Psoas muscle (tissue), 8 donors: ENCODE measurements around the gene POC5. TPM values are rescaled to one million over a fixed set of nuclear protein-coding genes. Genes with fewer than 3 reads are reported as not detected.

Experiments used
- ATAC-seq, 4 donors: fragments of 200-7000 bp; cut with Tn5 transposase; one replicate each; pipeline ENCODE4 v1.9.1; 2020; ENCODE audit warnings: moderate library complexity in 3 of 4, mild to moderate bottlenecking in 2 of 4
- DNase-seq, 2 donors: peaks; one replicate each; pipeline ENCODE4 v3.0.0-alpha.2; 2020
- H3K27ac ChIP-seq: fragments of 200-600 bp; one replicate; pipeline ENCODE4 v1.8.0; 2022
- H3K27me3 ChIP-seq, 3 donors: fragments of 200-600 bp in 1 of 3; one replicate each; pipeline versions ENCODE4 v1.6.1 to v1.8.0; 2013 to 2022; ENCODE audit warnings: low read length in 2 of 3, mild to moderate bottlenecking in 2 of 3, moderate library complexity in 1 of 3; ENCODE audit not compliant: insufficient read depth in 3 of 3
- H3K36me3 ChIP-seq, 2 donors: fragments of 200-600 bp in 1 of 2; one replicate each; pipeline versions ENCODE4 v1.6.1 to v1.8.0; 2013 to 2022; ENCODE audit warnings: low read depth in 1 of 2, mild to moderate bottlenecking in 1 of 2, moderate library complexity in 1 of 2; ENCODE audit not compliant: insufficient read depth in 1 of 2
- H3K4me1 ChIP-seq: fragments of 200-600 bp; one replicate; pipeline ENCODE4 v1.8.0; 2022
- H3K4me3 ChIP-seq: fragments of 200-600 bp; one replicate; pipeline ENCODE4 v1.8.0; 2022; ENCODE audit warnings: mild to moderate bottlenecking
- H3K9me3 ChIP-seq: fragments of 200-600 bp; one replicate; pipeline ENCODE4 v1.8.0; 2022
- CTCF ChIP-seq: fragments of 200-600 bp; IDR thresholded peaks from one replicate; pipeline ENCODE4 v1.8.0; 2022; ENCODE audit warnings: antibody characterized with exemption
- WGBS, 3 donors: extraction: QIAGEN DNeasy Blood & Tissue Kit; methylation state at CpG; one replicate each; pipeline versions ENCODE4 v1.1.6 to v1.1.7; 2013; 5-methylcytosine and 5-hydroxymethylcytosine counted together
- intact Hi-C, 2 donors: fragments of 100-400 bp; cut with DNase I; formaldehyde crosslinking; loops; one replicate each; pipeline versions ENCODE4 v1.11.0 to v1.14.2; 2022
- long read RNA-seq, 2 donors: library from polyadenylated mRNA; unstranded; transcript quantifications; one replicate each; pipeline ENCODE4 v2.0.0, GENCODE V29; 2021
- polyA plus RNA-seq, 3 donors: library from polyadenylated mRNA; stranded (reverse); fragments of 200-250 nt; gene quantifications; one replicate each; pipeline ENCODE4 v1.2.3, GENCODE V29; 2013
- total RNA-seq, 4 donors: library from RNA; stranded (reverse); fragmentation: NEBNext Ultra II Directional in 2 of 4; extraction: Animal tissue kit (Norgen Biotek cat#: 25700) in 2 of 4; gene quantifications; one replicate each; pipeline versions ENCODE4 v1.2.1 to v1.2.4, GENCODE V29; 2021 to 2023
- donor health status: healthy with polysubstance abuse.
- donor health status: DM: no; HTN: no; CAD: no; lungs with moderate emphysema.
- donor health status: Bipolar disorder and iron deficiency.
- donor health status: healthy.
- donor health status: DM: yes; HTN: yes; CAD: no.
- donor health status: DM: no; HTN: no; CAD: no.
- donor health status: DM: no; HTN: no; CAD: no.
- donor health status: DM: yes; HTN: yes; CAD: no.

POC5 gene
- total RNA-seq (1 to 10 TPM; 3.3 to 4.5 (median 3.5) TPM), polyA plus RNA-seq (1 to 10 TPM; 4.0 to 7.1 (median 4.8) TPM)
- long read RNA-seq, donor 1: 0 reads
- long read RNA-seq, donor 2, partial matches to known transcripts: 0 of 2 reads
- long read RNA-seq, donor 2, other reads (novel, unspliced or antisense): 1 of 2 reads

DNA sequence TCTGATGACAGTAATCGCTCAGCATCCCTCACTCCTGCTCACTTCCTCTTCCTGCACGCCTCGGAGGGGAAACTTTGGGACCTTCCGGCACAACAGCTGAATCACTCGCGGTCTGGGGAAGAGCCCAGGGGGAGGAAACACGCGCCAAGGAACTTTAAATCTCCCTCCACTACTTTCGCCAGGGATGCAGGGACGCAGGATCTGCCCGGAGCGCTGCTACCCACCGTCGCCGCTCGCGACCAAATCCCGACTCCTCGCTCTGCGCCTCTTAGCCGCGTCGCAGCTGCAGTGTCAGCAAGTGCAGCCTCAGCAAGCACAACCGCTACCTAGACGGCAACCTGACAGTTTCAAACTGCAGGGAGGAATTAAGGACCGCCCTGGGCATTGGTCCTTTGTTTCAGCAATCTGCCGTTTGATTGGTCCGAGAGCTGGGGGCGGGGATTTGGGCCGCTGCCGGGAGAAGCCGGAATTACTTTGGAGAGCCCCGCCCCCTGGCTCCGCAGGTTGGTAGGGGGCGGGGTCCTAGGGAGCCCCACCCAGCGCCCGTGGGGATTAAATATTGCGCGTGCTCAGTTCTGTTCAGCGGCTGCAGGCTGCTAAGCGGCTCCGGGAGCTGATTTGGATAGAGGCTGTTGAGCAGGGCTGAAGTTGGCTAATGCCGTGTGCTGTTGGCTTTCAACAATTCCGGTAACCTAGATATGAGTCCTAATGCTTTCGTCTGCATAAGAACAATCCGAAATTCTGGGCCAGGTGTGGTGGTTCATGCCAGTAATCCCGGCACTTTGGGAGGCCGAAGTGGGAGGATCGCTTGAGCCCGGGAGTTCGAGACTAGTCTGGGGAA, at the start of gene POC5:
Gene POC5 (minus strand): TSS at position 356 of the 841 bp plus-strand sequence. CDS start 4,500 bp downstream, outside the sequence.
- ATAC-seq (peak; percentile 98 to 99 (median 98)), DNase-seq (peak; percentile 96 to 98)
- H3K4me3 ChIP-seq: peak within 1 kb of the TSS; percentile 78
- no peaks in the 10 kb centered on the region for H3K27me3 ChIP-seq
- peak within 1 kb of the TSS; percentile 88 for H3K27ac ChIP-seq
- H3K9me3 ChIP-seq: no peaks in the 10 kb centered on the region
- no peak for TF ChIP-seq CTCF
- H3K36me3 ChIP-seq: peaks cover 0 to 15% of the 10 kb centered on the region in 2 donors
- intact Hi-C loops: loop anchor here in 1 of 2 donors (5.0 kb wide), 1 partner anchor 1775 kb away; the partner anchor contains the start of gene WDR41
- 8 to 10% (median 9%) methylated on average over 49 to 51 of the region's 51 CpGs for WGBS, 3 donors
- no peaks in the 10 kb centered on the region for H3K4me1 ChIP-seq

- no peak for ATAC-seq
- no peak for DNase-seq
- Histone ChIP-seq H3K4me3 (no peak overlapping the region), H3K9me3 (peaks cover under 1% of the 10 kb centered on the region), H3K36me3 (no peaks in the 10 kb centered on the region), H3K27me3 (peaks cover 0 to 4% (median 0%) of the 10 kb centered on the region in 3 donors), H3K27ac (no peak overlapping the region), H3K4me1 (no peaks in the 10 kb centered on the region)
- 83% methylated on average over 5 of the region's 5 CpGs for WGBS, 3 donors
- intact Hi-C loops: no loop called here
- TF ChIP-seq CTCF: no peak
Measured at GRCh38 chr5:75758116-75758515, 40.9 kb upstream of the POC5 start.

DNA sequence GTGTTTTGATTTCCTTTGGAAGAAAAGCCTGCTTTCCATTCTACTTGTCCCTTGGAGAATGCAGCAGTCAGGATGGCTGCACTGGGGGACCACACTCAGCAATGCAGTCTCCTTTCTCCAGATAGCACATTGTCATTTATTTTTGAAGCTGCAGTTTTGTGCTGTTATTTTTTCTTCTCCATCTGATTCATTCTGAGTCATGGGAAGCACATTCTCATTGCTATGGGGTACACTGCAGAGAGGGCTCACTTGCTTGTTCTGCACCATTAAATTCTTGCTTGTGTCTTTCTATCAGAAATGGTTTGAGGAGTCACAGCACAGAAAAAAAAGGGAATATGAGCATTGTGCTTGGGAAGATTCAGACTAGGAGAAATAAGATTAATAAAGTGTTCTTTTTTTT, 39.7 kb upstream of the POC5 start:
- intact Hi-C loops: no loop called here

DNA sequence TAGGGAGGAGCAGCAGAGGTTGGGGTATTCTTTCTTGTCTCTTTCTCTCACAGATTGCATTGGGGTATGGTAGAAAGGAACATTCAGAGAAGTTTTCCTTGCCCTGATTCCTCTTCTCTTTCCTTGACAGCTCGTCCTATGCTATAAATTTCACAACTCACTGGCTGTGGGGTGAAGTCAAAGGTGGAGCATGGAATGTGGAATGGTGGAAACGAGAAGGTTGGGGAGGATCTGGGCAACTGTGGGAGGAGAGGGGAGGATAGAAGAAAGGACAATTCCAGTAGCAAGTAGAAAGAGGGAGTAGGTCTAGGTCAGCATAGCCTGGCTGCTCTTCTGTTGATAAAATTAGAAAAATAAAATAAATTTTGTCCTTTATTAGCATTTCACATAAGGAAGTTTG, 39.0 kb upstream of the POC5 start:
- peaks cover 0 to 4% (median 0%) of the 10 kb centered on the region in 3 donors for H3K27me3 ChIP-seq
- no peak for TF ChIP-seq CTCF
- H3K4me1 ChIP-seq: no peaks in the 10 kb centered on the region
- no peak for DNase-seq
- no peaks in the 10 kb centered on the region for H3K36me3 ChIP-seq
- intact Hi-C loops: no loop called here
- H3K9me3 ChIP-seq: no peaks in the 10 kb centered on the region
- WGBS, 3 donors: 15 to 18% (median 17%) methylated on average over 2 of the region's 2 CpGs
- no peak for ATAC-seq
- no peak overlapping the region for H3K27ac ChIP-seq
- no peak overlapping the region for H3K4me3 ChIP-seq

More for the DNA sequence above, 39.7 kb upstream of the POC5 start:
- no peak overlapping the region for H3K4me3 ChIP-seq
- H3K4me1 ChIP-seq: no peaks in the 10 kb centered on the region
- no peaks in the 10 kb centered on the region for H3K9me3 ChIP-seq
- TF ChIP-seq CTCF: no peak
- DNase-seq: no peak
- peaks cover 0 to 4% (median 0%) of the 10 kb centered on the region in 3 donors for H3K27me3 ChIP-seq
- no peaks in the 10 kb centered on the region for H3K36me3 ChIP-seq
- ATAC-seq: no peak
- no peak overlapping the region for H3K27ac ChIP-seq
